ENCODE measurements around the gene MTF1.

MTF1 gene

DNA sequence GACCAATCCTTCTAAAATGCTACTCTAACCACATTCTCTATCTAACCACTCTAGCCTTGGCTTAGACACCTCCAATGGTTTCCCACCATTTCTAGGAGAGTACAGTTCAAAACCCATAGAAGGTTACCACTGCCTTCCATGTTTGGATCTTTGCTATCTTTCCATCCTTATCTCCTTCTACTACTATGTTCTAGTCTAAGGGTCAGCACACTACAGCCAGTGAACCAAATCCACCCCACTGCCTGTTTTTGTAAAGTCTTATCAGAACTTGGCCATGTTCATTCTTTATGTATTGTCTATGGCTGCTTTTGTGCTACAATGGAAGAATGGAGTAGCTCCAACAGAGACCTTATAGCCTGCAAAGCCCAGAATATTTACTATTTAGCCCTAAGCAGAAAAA, 6.2 kb downstream of the MTF1 start:
- CTCF ChIA-PET, result no interaction called here
- no peak for DNase-seq (ENCODE audit: extremely low spot score)
- TF ChIP-seq ARNT (IDR thresholded peaks at IDR 0.05) (no peak), L3MBTL2 (conservative IDR thresholded peaks at IDR 0.05) (no peak), ZNF384 (IDR thresholded peaks at IDR 0.05) (no peak), NFRKB (IDR thresholded peaks at IDR 0.05) (no peak), FOXM1 (IDR thresholded peaks at IDR 0.05; ENCODE audit: borderline replicate concordance) (no peak), FOXK2 (IDR thresholded peaks at IDR 0.05) (no peak), CTBP1 (IDR thresholded peaks at IDR 0.05; ENCODE audit: borderline replicate concordance) (no peak), TARDBP (IDR thresholded peaks at IDR 0.05) (no peak), HDGF (IDR thresholded peaks at IDR 0.05; ENCODE audit: borderline replicate concordance) (no peak), SP1 (IDR thresholded peaks at IDR 0.05) (no peak), ELF4 (IDR thresholded peaks at IDR 0.05) (no peak), LEF1 (IDR thresholded peaks at IDR 0.05; ENCODE audit: borderline replicate concordance) (no peak), SUZ12 (IDR thresholded peaks at IDR 0.05) (no peak), FOXA1 (IDR thresholded peaks at IDR 0.05) (no peak), BHLHE40 (IDR thresholded peaks at IDR 0.05; ENCODE audit: borderline replicate concordance) (no peak)
- TF ChIP-seq, protein P1, sequence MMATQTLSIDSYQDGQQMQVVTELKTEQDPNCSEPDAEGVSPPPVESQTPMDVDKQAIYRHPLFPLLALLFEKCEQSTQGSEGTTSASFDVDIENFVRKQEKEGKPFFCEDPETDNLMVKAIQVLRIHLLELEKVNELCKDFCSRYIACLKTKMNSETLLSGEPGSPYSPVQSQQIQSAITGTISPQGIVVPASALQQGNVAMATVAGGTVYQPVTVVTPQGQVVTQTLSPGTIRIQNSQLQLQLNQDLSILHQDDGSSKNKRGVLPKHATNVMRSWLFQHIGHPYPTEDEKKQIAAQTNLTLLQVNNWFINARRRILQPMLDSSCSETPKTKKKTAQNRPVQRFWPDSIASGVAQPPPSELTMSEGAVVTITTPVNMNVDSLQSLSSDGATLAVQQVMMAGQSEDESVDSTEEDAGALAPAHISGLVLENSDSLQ (IDR thresholded peaks at IDR 0.05), result no peak
- POLR2A ChIA-PET, result no interaction called here

- POLR2A ChIA-PET, result interaction anchor here (0.9 to 2.7 kb wide), 2 partner anchors 8 to 12 kb away, joined by 4 to 13 read pairs; partner anchors contain the start of gene MTF1
- no peak for DNase-seq (ENCODE audit: extremely low spot score)
- CTCF ChIA-PET, result interaction anchor here (1.0 to 1.2 kb wide), 2 partner anchors 8 to 11 kb away, joined by 3 read pairs; no protein-coding TSS in a partner anchor
These were observed 7.6 kb downstream of the MTF1 start for GRCh38 chr1:37851782-37852210.

DNA sequence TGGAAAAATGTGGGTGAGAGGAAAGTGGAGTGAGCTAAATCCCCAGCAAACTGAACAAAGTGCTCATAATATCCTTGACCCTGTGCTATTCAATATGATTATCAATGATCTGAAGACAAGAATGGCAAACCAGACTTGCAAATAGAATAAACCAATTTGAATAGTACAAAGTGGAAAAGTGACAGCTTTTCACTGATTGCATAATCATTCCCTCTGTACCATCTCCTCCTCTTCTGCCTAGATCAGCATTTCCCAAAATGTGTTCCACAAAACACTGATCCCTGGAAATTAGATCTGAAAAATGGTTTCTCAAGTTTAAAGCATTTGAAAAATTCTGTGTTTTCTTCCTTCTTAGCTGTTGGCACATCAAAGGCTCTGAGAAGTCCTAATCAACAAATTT, 8.1 kb downstream of the MTF1 start:
- no peak for TF ChIP-seq ZNF384 (IDR thresholded peaks at IDR 0.05)
- TF ChIP-seq FOXK2 (IDR thresholded peaks at IDR 0.05), result no peak
- TF ChIP-seq TARDBP (IDR thresholded peaks at IDR 0.05), result no peak
- no peak for TF ChIP-seq SUZ12 (IDR thresholded peaks at IDR 0.05)
- TF ChIP-seq CTBP1 (IDR thresholded peaks at IDR 0.05; ENCODE audit: borderline replicate concordance), result no peak
- TF ChIP-seq HDGF (IDR thresholded peaks at IDR 0.05; ENCODE audit: borderline replicate concordance), result no peak
- TF ChIP-seq ARNT (IDR thresholded peaks at IDR 0.05), result no peak
- no peak for TF ChIP-seq FOXA1 (IDR thresholded peaks at IDR 0.05)
- TF ChIP-seq FOXM1 (IDR thresholded peaks at IDR 0.05; ENCODE audit: borderline replicate concordance), result no peak
- no peak for TF ChIP-seq SP1 (IDR thresholded peaks at IDR 0.05)
- no peak for TF ChIP-seq ELF4 (IDR thresholded peaks at IDR 0.05)
- no peak for TF ChIP-seq L3MBTL2 (conservative IDR thresholded peaks at IDR 0.05)
- TF ChIP-seq NFRKB (IDR thresholded peaks at IDR 0.05), result no peak
- TF ChIP-seq, protein P1 (IDR thresholded peaks at IDR 0.05), result no peak
- DNase-seq (ENCODE audit: extremely low spot score), result no peak
- POLR2A ChIA-PET, result interaction anchor here (2.2 to 2.7 kb wide), 2 partner anchors 8 to 43 kb away, joined by 7 to 13 read pairs; partner anchors contain the start of genes C1orf122, MTF1 and YRDC
- CTCF ChIA-PET, result interaction anchor here (1.0 to 1.2 kb wide), 3 partner anchors 9 to 11 kb away, joined by 3 to 6 read pairs (median 3); no protein-coding TSS in a partner anchor

More at GRCh38 chr1:37851782-37852210, 7.6 kb downstream of the MTF1 start:
- no peak for TF ChIP-seq SUZ12 (IDR thresholded peaks at IDR 0.05)
- TF ChIP-seq SP1 (IDR thresholded peaks at IDR 0.05), result no peak
- no peak for TF ChIP-seq BHLHE40 (IDR thresholded peaks at IDR 0.05; ENCODE audit: borderline replicate concordance)
- no peak for TF ChIP-seq L3MBTL2 (conservative IDR thresholded peaks at IDR 0.05)
- TF ChIP-seq FOXM1 (IDR thresholded peaks at IDR 0.05; ENCODE audit: borderline replicate concordance), result no peak
- no peak for TF ChIP-seq CTBP1 (IDR thresholded peaks at IDR 0.05; ENCODE audit: borderline replicate concordance)

- no peak for DNase-seq (ENCODE audit: extremely low spot score)
- POLR2A ChIA-PET, result interaction anchor here (2.2 to 2.7 kb wide), 2 partner anchors 9 to 43 kb away, joined by 7 to 13 read pairs; partner anchors contain the start of genes C1orf122, MTF1 and YRDC
- CTCF ChIA-PET, result interaction anchor here (1.1 kb wide), 1 partner anchor 9 kb away, joined by 6 read pairs; no protein-coding TSS in a partner anchor
- no peak for TF ChIP-seq FOXM1 (IDR thresholded peaks at IDR 0.05; ENCODE audit: borderline replicate concordance)
- no peak for TF ChIP-seq CTBP1 (IDR thresholded peaks at IDR 0.05; ENCODE audit: borderline replicate concordance)
- no peak for TF ChIP-seq FOXA1 (IDR thresholded peaks at IDR 0.05)
- TF ChIP-seq L3MBTL2 (conservative IDR thresholded peaks at IDR 0.05), result no peak
- no peak for TF ChIP-seq LEF1 (IDR thresholded peaks at IDR 0.05; ENCODE audit: borderline replicate concordance)
- TF ChIP-seq TARDBP (IDR thresholded peaks at IDR 0.05), result no peak
These were observed 8.9 kb downstream of the MTF1 start for GRCh38 chr1:37850352-37850955.

- CTCF ChIA-PET, result no interaction called here
- no peak for DNase-seq (ENCODE audit: extremely low spot score)
- POLR2A ChIA-PET, result interaction anchor here (2.2 to 2.7 kb wide), 2 partner anchors 10 to 42 kb away, joined by 7 to 13 read pairs; partner anchors contain the start of genes C1orf122, MTF1 and YRDC
- TF ChIP-seq BHLHE40 (IDR thresholded peaks at IDR 0.05; ENCODE audit: borderline replicate concordance) (no peak), ARNT (IDR thresholded peaks at IDR 0.05) (no peak), TARDBP (IDR thresholded peaks at IDR 0.05) (no peak), LEF1 (IDR thresholded peaks at IDR 0.05; ENCODE audit: borderline replicate concordance) (no peak), L3MBTL2 (conservative IDR thresholded peaks at IDR 0.05) (no peak), NFRKB (IDR thresholded peaks at IDR 0.05) (no peak), ELF4 (IDR thresholded peaks at IDR 0.05) (no peak), SP1 (IDR thresholded peaks at IDR 0.05) (no peak), CTBP1 (IDR thresholded peaks at IDR 0.05; ENCODE audit: borderline replicate concordance) (no peak)
- TF ChIP-seq, protein P1 (IDR thresholded peaks at IDR 0.05), result no peak
These were observed 9.9 kb downstream of the MTF1 start for GRCh38 chr1:37849480-37849879.

Measured in HEK293T (cell line).